Activated naive CD4-positive, alpha-beta T cell treated with anti-CD3 and anti-CD28 coated beads, Interleukin-2, amount 50 U/mL, for 72 hours (primary cell): Measurements from ENCODE around the gene HSPA1B. TPM values are rescaled to one million over a fixed set of nuclear protein-coding genes. Genes with fewer than 3 reads are reported as not detected.
"Not testable (repeated sequence)": the region's sequence is repeated elsewhere in the genome, so short reads cannot be mapped to it uniquely, and the experiment has no call there.

Experiments used
- ATAC-seq, 2 donors: fragments of 150-1000 bp; cut with Tn5 transposase; 2 replicates each; pipeline ENCODE4 v1.10.0; 2021; ENCODE audit warnings: mild to moderate bottlenecking in 2 of 2, moderate library complexity in 2 of 2
- DNase-seq, 2 donors: peaks; one replicate each; pipeline ENCODE4 v3.0.0; 2021 to 2022; ENCODE audit warnings: low spot score in 2 of 2
- H3K27ac Mint-ChIP-seq, 2 donors: one replicate each; pipeline ENCODE4 v1.8.0; 2022; ENCODE audit warnings: mild to moderate bottlenecking in 2 of 2, mixed read lengths in 2 of 2
- H3K36me3 Mint-ChIP-seq, 2 donors: one replicate each; pipeline ENCODE4 v1.8.0; 2022; ENCODE audit warnings: mixed read lengths in 2 of 2
- H3K9me3 Mint-ChIP-seq, 2 donors: one replicate each; pipeline ENCODE4 v1.8.0; 2022; ENCODE audit warnings: mixed read lengths in 2 of 2
- total RNA-seq, 2 donors: library from RNA; stranded (reverse); gene quantifications; one replicate each; pipeline ENCODE4 v1.2.3, GENCODE V29; 2022

Gene HSPA1B
- total RNA-seq, 2 donors from 2014 or later = 53.8 to 171 TPM

- no peak for DNase-seq
- Mint-ChIP-seq H3K27ac (peak overlapping the region; percentile 92 to 99), H3K9me3 (no peaks in the 10 kb centered on the region), H3K36me3 (no peaks in the 10 kb centered on the region)
- no peak for ATAC-seq
Measured at GRCh38 chr6:31861919-31862343, 34.4 kb downstream of the HSPA1B start.

- Mint-ChIP-seq H3K36me3 (no peaks in the 10 kb centered on the region), H3K27ac (peak within 1 kb of the TSS; percentile 92 to 99), H3K9me3 (no peaks in the 10 kb centered on the region)
- DNase-seq = peak; percentile 97 to 100
- ATAC-seq = peak; percentile 95 to 98
Measured at GRCh38 chr6:31862344-31863235, 35.1 kb downstream of the HSPA1B start, which contains the start of gene NEU1. NEU1 (minus strand) TSS chr6:31862821; CDS start chr6:31862776, 45 bp downstream.

DNA sequence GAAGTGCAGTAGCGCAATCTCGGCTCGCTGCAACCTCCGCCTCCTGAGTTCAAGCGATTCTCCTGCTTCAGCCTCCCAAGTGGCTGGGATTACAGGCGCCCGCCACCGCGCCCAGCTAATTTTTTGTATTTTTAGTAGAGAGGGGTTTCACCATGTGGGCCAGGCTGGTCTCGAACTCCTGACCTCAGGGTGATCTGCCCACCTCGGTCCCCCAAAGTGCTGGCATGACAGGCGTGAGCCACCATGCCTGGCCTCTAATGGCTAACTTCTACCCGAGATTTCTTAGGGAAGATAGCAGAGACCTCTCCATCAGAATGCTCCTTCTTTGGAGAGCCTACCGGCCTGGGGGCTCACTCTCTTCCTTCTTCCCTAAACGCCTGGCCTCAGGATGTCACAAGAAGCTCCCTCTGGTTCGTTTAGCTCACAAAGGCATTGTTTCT lies 36.6 kb downstream of the HSPA1B start:
- H3K9me3 Mint-ChIP-seq, ATAC-seq, H3K36me3 Mint-ChIP-seq, DNase-seq: not testable (repeated sequence)
- H3K27ac Mint-ChIP-seq = peak overlapping the region; percentile 92 to 99

GRCh38 chr6:31864818-31865204 lies 37.3 kb downstream of the HSPA1B start:
- Mint-ChIP-seq H3K9me3 (no peaks in the 10 kb centered on the region), H3K36me3 (no peaks in the 10 kb centered on the region), H3K27ac (no peak overlapping the region)
- no peak for ATAC-seq
- no peak for DNase-seq

DNA sequence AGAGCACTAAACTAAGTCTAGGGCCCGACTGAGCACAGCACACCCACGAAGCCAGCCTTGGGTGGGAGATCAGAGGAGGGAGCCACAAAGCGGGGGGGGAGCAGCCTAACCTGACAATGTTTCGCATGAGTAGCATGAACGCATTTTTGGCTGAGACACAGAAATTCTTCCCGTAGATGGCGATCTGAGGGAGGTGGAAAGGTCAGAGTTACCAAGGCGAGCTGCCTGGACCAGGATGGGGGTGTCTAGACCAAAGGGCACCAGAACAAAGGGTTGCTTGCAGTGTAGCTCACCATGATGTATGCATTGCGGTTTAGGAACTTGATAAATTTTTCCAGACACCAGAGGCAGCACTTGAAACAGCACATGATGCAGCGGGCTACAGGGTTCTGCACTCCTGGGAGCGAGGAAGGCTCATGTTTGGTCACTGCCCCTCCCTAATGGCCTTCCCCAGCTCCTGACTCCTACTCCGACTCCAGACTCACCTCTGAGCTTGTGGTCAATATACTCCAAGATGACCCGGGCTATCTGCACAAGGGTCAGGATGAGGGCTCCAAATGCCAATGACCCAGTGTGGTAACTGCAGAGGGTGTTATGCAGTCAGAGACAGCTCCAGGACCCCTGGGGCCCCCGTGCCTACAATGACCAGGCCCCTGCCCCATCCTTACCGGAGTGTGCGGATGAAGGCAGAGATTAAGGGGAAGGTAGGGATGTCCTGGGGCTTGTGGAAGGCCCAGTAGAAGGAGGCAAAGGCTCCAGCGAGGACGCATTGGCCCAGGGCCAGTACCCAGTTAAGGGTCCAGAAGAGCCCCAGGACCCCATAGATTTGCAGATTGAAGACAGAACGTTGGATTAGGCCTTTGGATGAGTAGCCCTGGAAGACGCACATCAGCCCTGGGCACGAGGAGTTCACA lies 37.9 kb downstream of the HSPA1B start:
- no peaks in the 10 kb centered on the region for H3K9me3 Mint-ChIP-seq
- no peak for ATAC-seq
- DNase-seq = no peak
- no peaks in the 10 kb centered on the region for H3K36me3 Mint-ChIP-seq
- H3K27ac Mint-ChIP-seq = no peak overlapping the region

DNA sequence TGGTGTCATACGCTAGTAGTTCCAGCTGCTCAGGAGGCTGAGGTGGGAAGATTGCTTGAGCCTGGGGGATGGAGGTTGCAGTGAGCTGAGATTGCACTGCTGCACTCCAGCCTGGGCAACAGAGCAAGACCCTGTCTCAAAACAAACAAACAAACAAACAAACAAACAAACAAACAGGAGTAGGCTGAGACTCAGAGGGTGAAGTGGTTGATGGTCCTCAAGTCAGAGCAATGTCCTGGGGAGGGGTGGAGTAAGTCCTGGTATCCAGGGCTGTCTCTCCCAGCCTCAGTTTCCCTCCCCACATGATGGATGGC lies 41.1 kb downstream of the HSPA1B start:
- H3K36me3 Mint-ChIP-seq, DNase-seq, ATAC-seq, H3K9me3 Mint-ChIP-seq, H3K27ac Mint-ChIP-seq: not testable (repeated sequence)

GRCh38 chr6:31869343-31869742 lies 41.8 kb downstream of the HSPA1B start:
- Mint-ChIP-seq H3K9me3 (no peaks in the 10 kb centered on the region), H3K36me3 (no peaks in the 10 kb centered on the region), H3K27ac (no peak overlapping the region)
- ATAC-seq (no peak), DNase-seq (no peak)

- ATAC-seq (peak in 1 of 2 donors; percentile 52), DNase-seq (no peak)
- Mint-ChIP-seq H3K36me3 (no peaks in the 10 kb centered on the region), H3K9me3 (no peaks in the 10 kb centered on the region), H3K27ac (no peak overlapping the region)
Measured at GRCh38 chr6:31870385-31870921, 42.9 kb downstream of the HSPA1B start.

DNA sequence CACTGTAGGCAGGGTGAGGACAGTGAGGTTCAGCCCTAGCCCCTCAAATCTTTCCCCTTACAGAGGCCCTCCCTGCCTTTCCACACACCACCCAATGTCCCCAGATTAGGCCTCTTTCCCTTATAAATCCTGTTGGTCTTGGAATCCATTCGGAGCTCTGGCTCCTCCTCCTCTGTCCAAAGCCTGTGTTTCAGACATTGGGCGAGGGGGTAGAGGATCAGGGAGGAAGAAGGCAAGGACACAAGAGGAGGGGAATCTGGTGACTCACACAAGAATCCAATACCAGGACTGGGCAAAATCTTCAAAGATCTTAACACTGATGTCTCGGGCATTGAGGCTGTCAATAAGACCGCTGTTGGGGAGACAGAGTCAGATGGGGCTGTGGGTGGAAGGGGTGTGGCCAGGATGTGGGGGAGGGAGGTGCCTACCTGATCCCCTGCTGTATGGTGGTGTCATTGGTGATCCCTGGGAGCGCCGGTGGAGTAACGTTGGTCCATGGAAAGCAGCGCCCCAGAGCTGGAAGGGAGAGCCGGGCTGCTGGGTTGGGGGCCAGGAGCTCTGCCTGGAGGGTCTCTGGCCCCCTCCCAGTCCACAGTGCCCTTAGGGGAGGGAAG lies 43.6 kb downstream of the HSPA1B start:
- Mint-ChIP-seq H3K36me3 (no peaks in the 10 kb centered on the region), H3K9me3 (no peaks in the 10 kb centered on the region)

DNA sequence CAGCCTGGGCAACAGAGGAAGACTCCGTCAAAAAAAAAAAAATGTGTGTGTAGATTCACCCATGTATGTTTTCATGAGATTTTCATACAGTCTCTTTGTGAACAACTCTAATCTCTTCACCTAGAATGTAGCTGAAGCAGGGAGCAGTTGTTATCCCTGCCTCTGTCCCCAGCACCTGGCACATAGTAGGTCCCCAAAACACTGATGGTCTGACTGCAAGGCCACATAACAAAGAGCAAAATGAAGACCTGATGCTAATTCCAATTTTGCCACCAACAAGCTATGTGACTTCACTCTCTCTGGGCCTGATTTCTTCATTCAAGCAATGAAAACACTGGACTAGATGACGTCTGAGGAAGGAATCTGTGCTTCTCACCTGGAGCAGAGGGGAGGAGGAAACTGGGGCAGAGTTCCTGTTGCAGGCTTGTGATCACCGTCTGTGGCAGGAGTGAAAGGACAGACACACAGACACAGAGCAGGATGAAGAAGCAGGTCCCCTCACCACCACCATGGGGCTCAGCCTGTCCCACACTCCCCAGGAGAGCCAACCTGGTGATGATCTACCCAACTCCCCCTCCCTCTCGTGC lies 46.6 kb downstream of the HSPA1B start:
- DNase-seq (no peak), ATAC-seq (no peak)
- Mint-ChIP-seq H3K27ac (no peak overlapping the region), H3K9me3 (no peaks in the 10 kb centered on the region), H3K36me3 (no peaks in the 10 kb centered on the region)

More for the DNA sequence above, 43.6 kb downstream of the HSPA1B start:
- no peak overlapping the region for H3K27ac Mint-ChIP-seq
- ATAC-seq (no peak), DNase-seq (no peak)

GRCh38 chr6:31874836-31875572 lies 47.5 kb downstream of the HSPA1B start:
- Mint-ChIP-seq H3K9me3 (no peaks in the 10 kb centered on the region), H3K36me3 (no peaks in the 10 kb centered on the region), H3K27ac (no peak overlapping the region)
- DNase-seq (no peak), ATAC-seq (no peak)

DNA sequence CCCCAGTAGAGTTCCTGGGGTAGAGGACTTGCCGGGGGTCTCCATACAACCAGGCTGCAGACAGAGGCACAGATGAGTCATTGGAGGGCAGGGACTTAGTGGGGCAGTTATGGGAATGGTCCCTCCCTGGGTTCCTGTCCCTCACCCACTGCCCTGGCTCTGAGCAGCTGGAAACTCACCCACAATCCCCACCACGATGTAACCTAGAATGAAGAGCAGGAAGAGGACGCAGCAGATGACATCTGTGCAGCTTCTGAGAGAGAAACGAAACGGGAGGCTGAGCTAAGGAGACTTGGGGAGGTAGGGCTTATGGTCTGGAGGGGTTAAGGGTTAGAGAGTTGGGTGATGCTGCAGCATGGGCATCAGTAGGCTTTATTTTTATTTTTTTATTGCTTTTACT lies 48.3 kb downstream of the HSPA1B start:
- H3K27ac Mint-ChIP-seq = peak overlapping the region in 1 of 2 donors; percentile 21

GRCh38 chr6:31876357-31876756 lies 48.8 kb downstream of the HSPA1B start:
- Mint-ChIP-seq H3K9me3 (no peaks in the 10 kb centered on the region), H3K27ac (no peak overlapping the region), H3K36me3 (peaks cover 6 to 7% of the 10 kb centered on the region in 2 donors)
- ATAC-seq (no peak), DNase-seq (no peak)

More for the DNA sequence above, 48.3 kb downstream of the HSPA1B start:
- no peak for ATAC-seq
- no peak for DNase-seq
- Mint-ChIP-seq H3K36me3 (peaks cover under 1 to 2% of the 10 kb centered on the region in 2 donors), H3K9me3 (no peaks in the 10 kb centered on the region)

GRCh38 chr6:31877125-31877650 lies 49.6 kb downstream of the HSPA1B start:
- peaks cover 8 to 9% of the 10 kb centered on the region in 2 donors for H3K36me3 Mint-ChIP-seq
- peak overlapping the region; percentile 42 to 60 for H3K27ac Mint-ChIP-seq
- ATAC-seq (no peak), DNase-seq (no peak)
- no peaks in the 10 kb centered on the region for H3K9me3 Mint-ChIP-seq

- ATAC-seq (no peak), DNase-seq (no peak)
- no peaks in the 10 kb centered on the region for H3K9me3 Mint-ChIP-seq
- H3K27ac Mint-ChIP-seq = peak overlapping the region; percentile 42 to 60
- peaks cover 8 to 9% of the 10 kb centered on the region in 2 donors for H3K36me3 Mint-ChIP-seq
Measured at GRCh38 chr6:31877651-31878161, 50.2 kb downstream of the HSPA1B start.
